GM21390 (cell line): ENCODE measurements around the gene PAIP1.
"Not testable (repeated sequence)": the region's sequence is repeated elsewhere in the genome, so short reads cannot be mapped to it uniquely, and the experiment has no call there.

Experiments used
- ATAC-seq: cut with Tn5 transposase; IDR thresholded peaks from one replicate; pipeline ENCODE4 v1.9.1; 2021; ENCODE audit not compliant: unreplicated experiment

Gene PAIP1

GRCh38 chr5:43572357-43572756, 15.5 kb upstream of the PAIP1 start:
- ATAC-seq: no peak

GRCh38 chr5:43571237-43571636, 14.4 kb upstream of the PAIP1 start:
- ATAC-seq: no peak

- no peak for ATAC-seq
Observed at GRCh38 chr5:43570450-43571158, 13.7 kb upstream of the PAIP1 start.

DNA sequence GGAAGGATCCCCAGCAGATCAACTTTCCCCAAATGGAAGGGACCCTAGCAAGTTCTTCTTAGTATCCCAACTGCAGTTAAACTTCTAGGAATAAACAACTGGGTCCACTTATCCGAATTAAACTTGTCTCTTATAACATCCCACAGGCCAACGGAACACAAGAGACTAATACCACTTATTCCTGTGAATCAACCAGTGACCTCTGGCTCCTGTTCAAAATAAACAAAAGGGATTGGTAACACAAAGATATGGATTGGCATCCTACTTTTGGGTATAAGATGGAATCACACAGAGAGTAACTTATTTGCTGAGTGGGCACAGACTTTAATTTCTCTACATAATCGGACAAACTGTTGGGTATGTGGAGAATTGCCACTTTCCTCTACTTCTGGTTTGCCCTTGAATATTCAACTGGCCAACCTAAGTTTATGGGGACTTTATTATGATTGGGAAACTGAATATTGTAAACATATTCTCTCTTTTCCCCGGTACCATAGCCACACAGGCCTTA, 12.4 kb upstream of the PAIP1 start:
- no peak for ATAC-seq

GRCh38 chr5:43567967-43568366, 11.1 kb upstream of the PAIP1 start:
- no peak for ATAC-seq

GRCh38 chr5:43565043-43565442, 8.2 kb upstream of the PAIP1 start:
- no peak for ATAC-seq

- no peak for ATAC-seq
Observed at GRCh38 chr5:43564289-43564850, 7.5 kb upstream of the PAIP1 start.

GRCh38 chr5:43563321-43563720, 6.4 kb upstream of the PAIP1 start:
- ATAC-seq: no peak

- ATAC-seq: no peak
Observed at GRCh38 chr5:43561356-43561755, 4.5 kb upstream of the PAIP1 start.

- ATAC-seq: no peak
Observed at GRCh38 chr5:43560128-43560527, 3.3 kb upstream of the PAIP1 start.

DNA sequence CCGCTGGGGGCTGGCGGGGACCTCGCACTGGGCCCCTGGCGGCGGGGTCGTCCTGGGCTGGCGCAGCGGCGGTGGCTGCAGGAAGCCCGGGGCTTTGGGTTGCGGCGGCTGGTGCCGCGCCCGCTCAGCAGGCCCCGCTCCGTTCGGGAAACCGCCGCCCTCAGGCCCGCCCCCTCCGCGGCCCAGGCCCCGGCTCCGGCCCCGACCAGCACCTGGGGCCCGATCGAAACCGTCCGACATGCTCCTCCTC, 345 bp downstream of the PAIP1 start:
- ATAC-seq: peak; percentile 91

DNA sequence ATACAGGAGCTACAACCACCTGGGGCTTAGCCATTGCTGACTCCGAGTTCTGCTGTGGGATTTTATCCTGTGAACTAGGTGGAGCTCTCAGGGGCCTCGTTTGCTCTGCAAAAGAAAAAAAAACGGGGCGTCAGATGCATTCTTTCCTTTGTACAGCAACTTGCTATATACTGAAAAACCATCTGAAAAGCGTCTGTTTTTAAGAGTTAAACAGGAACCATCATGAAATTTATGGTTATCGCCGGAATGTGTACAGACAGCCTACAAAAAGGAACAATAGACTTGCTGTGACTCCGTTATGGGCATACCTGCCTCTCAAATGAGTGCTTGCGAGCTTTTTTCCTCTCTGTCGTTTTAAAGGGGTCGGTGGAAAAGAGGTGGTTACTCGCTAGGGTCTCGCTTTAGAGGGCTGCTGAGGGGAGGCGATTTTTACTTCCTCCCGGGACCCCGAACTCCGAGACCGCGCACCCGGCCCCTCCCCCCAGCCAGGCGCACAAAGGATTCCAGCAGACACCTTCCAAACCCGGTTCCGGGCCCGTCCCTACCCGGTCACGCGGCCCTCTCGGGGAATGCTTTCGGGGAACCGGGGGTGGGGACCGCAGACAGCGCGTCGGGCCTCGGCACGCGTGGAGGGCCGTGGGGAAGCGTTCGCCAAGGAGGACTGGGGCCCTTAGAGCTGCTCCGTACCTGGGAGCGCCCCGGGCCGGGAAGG, 826 bp downstream of the PAIP1 start:
- peak; percentile 23 for ATAC-seq

DNA sequence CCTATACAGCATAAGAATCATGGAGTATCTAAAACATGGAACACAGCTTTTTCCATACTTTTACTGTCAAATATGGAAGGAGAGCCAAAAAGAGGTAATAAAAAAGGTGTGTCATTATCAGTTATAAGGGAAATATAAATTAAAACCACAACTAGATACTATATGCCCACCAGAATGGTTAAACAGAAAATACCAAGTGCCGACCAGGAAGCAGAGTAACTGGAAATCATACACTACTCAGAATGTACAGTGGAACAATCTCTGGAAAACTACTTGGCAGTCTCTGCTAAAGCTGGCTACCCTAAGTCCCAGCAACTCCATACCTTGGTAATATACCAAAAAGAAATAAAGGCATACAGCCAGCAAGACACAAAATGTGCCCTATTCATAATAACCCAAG, 2.4 kb downstream of the PAIP1 start:
- no peak for ATAC-seq

GRCh38 chr5:43553381-43553780, 3.5 kb downstream of the PAIP1 start:
- no peak for ATAC-seq

DNA sequence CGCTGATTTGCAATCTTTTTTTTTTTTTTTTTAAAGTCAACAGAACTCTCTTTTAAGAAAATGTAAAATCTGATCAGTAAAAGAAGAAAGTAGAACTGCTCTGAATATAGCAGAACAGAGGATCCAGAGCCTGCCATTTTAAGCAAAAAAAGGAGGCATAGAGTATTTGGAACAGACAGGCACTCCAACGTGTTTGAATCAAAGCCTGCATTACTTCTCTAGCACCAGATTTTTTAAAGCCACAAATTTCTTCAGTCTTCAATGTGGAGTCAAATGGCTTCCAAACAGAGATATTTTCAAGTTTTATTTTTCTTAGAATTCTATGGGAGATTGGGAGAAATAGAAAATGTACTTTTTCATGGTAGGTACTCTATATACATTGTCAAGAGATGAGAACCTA, 5.1 kb downstream of the PAIP1 start:
- no peak for ATAC-seq

- not testable (repeated sequence) for ATAC-seq
Observed at GRCh38 chr5:43549272-43549671, 7.6 kb downstream of the PAIP1 start.

DNA sequence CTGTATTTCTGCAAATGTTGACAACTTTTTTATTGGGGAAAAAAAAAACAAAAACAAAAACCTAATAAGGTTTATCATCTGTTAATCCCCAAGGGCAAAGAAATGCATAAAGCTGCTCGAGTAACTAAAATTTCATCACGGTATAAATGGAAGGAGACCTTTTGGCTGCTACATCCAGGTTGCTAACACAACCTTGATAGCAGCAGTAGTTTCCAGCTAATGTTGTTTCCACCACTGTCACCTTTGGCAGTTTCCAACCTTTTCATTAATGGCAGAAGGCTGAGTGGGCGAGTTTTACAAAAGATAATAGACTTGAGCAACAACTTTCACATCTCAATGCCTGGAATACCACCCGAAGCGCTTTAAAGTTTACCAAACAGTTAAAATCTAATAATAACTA, 8.5 kb downstream of the PAIP1 start:
- ATAC-seq: no peak

DNA sequence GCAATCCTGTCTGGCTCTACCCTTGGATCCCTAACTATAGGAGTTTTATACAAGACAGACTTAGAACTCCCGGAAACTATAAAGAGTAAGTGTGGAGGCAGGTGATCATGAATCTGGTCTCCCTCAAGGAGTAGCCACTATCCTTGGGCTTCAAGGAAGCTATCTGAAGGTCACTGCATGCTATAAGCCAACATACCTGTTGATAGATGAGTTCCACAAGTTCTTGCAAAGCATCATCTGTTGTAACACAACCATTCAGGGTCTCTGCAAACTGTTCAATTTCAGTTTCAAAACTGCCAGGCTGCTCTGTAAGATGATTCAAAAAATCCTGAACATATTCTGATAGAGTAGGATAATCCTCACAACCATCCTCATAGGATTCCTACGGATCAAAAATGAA, 9.3 kb downstream of the PAIP1 start:
- no peak for ATAC-seq

DNA sequence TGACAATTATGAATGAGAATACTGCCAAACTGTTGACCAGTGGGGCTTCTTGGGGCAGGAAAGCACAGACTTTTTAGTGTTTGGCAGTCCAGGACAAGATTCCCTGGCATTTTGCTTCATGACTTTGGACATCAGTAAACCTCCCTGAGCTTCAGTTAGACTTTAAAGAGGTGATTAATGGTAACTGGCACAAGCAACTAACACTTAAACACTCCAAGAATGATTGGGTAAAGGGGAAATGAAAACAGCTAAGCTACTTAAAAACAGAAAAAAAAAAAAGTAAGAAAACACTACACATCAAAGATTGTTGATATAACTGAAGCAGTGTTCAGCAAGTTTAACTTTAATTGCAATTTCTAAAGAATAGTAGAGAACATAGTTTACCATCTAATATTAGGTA, 13.4 kb downstream of the PAIP1 start:
- ATAC-seq: no peak

GRCh38 chr5:43540746-43541145, 16.1 kb downstream of the PAIP1 start:
- ATAC-seq: no peak

GRCh38 chr5:43536972-43537371, 19.9 kb downstream of the PAIP1 start:
- ATAC-seq: no peak

GRCh38 chr5:43533646-43534045, 23.2 kb downstream of the PAIP1 start:
- ATAC-seq: no peak

GRCh38 chr5:43530648-43531047, 26.2 kb downstream of the PAIP1 start:
- peak; percentile 54 for ATAC-seq
